Upper lobe of left lung (tissue), 4 donors: Measurements from ENCODE around the gene COL27A1.
"Not testable (repeated sequence)": the region's sequence is repeated elsewhere in the genome, so short reads cannot be mapped to it uniquely, and the experiment has no call there.

Experiments used
- CTCF ChIP-seq, 6 experiments: fragments of 450-650 bp in 4 of 6; fragments of 200-600 bp in 2 of 6; sonication (generic) in 2 of 6; IDR thresholded peaks; one replicate each; pipeline ENCODE4 v1.5.1; 2016 to 2019; ENCODE audit warnings: antibody characterized with exemption in 6 of 6
- EP300 ChIP-seq, 4 donors: sonication (generic); formaldehyde crosslinking; IDR thresholded peaks; one replicate each; pipeline ENCODE4 v1.5.1; 2017; ENCODE audit warnings: antibody characterized with exemption in 4 of 4, control low read depth in 2 of 4
- POLR2A ChIP-seq, 4 donors: fragments of 450-650 bp; IDR thresholded peaks; one replicate each; pipeline ENCODE4 v1.5.1; 2016 to 2017; ENCODE audit warnings: antibody characterized with exemption in 4 of 4, mild to moderate bottlenecking in 2 of 4

GRCh38 chr9:114328937-114329624, 173.7 kb downstream of the COL27A1 start:
- not testable (repeated sequence) for TF ChIP-seq CTCF, EP300, POLR2A (IDR thresholded peaks at IDR 0.05)
